WTC11 (cell line): ENCODE data around the gene PER3. TPM values are rescaled to one million over a fixed set of nuclear protein-coding genes. Genes with fewer than 3 reads are reported as not detected.

Experiments used
- ATAC-seq: fragments of 200-7000 bp; cut with Tn5 transposase; 2 replicates; pipeline ENCODE4 v1.10.0; 2021; ENCODE audit warnings: mild to moderate bottlenecking, moderate library complexity
- CTCF ChIA-PET: fragments of 300-600 bp; sonication (Branson Sonifier 250); formaldehyde crosslinking; loops from one replicate; lab custom pipeline; 2021; ENCODE audit warnings: antibody characterized with exemption; lab: Charles Lee
- POLR2A ChIA-PET: fragments of 350-600 bp; sonication (Branson Sonifier 250); formaldehyde crosslinking; loops from one replicate; lab custom pipeline; 2021; ENCODE audit warnings: antibody characterized with exemption; lab: Charles Lee
- DNase-seq: peaks from one replicate; pipeline ENCODE4 v3.0.0; 2021; ENCODE audit warnings: low spot score
- H3K27ac Mint-ChIP-seq: 2 replicates; pipeline ENCODE4 v1.8.0; 2021; ENCODE audit warnings: mixed read lengths
- H3K27me3 Mint-ChIP-seq: 2 replicates; pipeline ENCODE4 v1.8.0; 2021; ENCODE audit warnings: low read depth, mild to moderate bottlenecking, moderate library complexity, mixed read lengths
- H3K36me3 Mint-ChIP-seq: 2 replicates; pipeline ENCODE4 v1.8.0; 2021; ENCODE audit warnings: mixed read lengths
- H3K4me1 Mint-ChIP-seq: 2 replicates; pipeline ENCODE4 v1.8.0; 2022; ENCODE audit warnings: mixed read lengths
- H3K4me3 Mint-ChIP-seq: 2 replicates; pipeline ENCODE4 v1.8.0; 2021; ENCODE audit warnings: mild to moderate bottlenecking, moderate library complexity, mixed read lengths
- H3K9me3 Mint-ChIP-seq: 2 replicates; pipeline ENCODE4 v1.8.0; 2021; ENCODE audit warnings: mixed read lengths
- ATF6 ChIP-seq: sonication (generic); formaldehyde crosslinking; IDR thresholded peaks from 2 replicates; pipeline ENCODE4 v1.8.1; 2023; ENCODE audit warnings: mild to moderate bottlenecking, missing genetic modification reagents
- E2F1 ChIP-seq: sonication (generic); formaldehyde crosslinking; IDR thresholded peaks from 2 replicates; pipeline ENCODE4 v1.8.0; 2022; ENCODE audit warnings: mild to moderate bottlenecking, missing genetic modification reagents
- GABPB1 ChIP-seq: sonication (generic); formaldehyde crosslinking; IDR thresholded peaks from 2 replicates; pipeline ENCODE4 v1.8.1; 2023; ENCODE audit warnings: mild to moderate bottlenecking, missing genetic modification reagents
- MLX ChIP-seq: sonication (generic); formaldehyde crosslinking; IDR thresholded peaks from 2 replicates; pipeline ENCODE4 v1.8.1; 2023; ENCODE audit warnings: mild to moderate bottlenecking, missing genetic modification reagents, moderate library complexity
- NFATC4 ChIP-seq: fragments of 250-450 bp; sonication (Bioruptor Pico); IDR thresholded peaks from 2 replicates; pipeline ENCODE4 v1.9.0; 2021; ENCODE audit warnings: mild to moderate bottlenecking
- RELA ChIP-seq: sonication (generic); formaldehyde crosslinking; IDR thresholded peaks from 2 replicates; pipeline ENCODE4 v1.8.1; 2022; ENCODE audit warnings: missing genetic modification reagents, mild to moderate bottlenecking, borderline replicate concordance
- SMAD3 ChIP-seq: sonication (generic); formaldehyde crosslinking; IDR thresholded peaks from 2 replicates; pipeline ENCODE4 v1.8.0; 2022; ENCODE audit warnings: missing genetic modification reagents, mild to moderate bottlenecking, borderline replicate concordance
- SOX15 ChIP-seq: fragments of 250-450 bp; sonication (Bioruptor Pico); IDR thresholded peaks from 2 replicates; pipeline ENCODE4 v1.9.0; 2021; ENCODE audit warnings: mild to moderate bottlenecking
- TEAD1 ChIP-seq: sonication (generic); formaldehyde crosslinking; IDR thresholded peaks from 2 replicates; pipeline ENCODE4 v1.8.0; 2022; ENCODE audit warnings: mild to moderate bottlenecking, missing genetic modification reagents
- USF2 ChIP-seq: sonication (generic); formaldehyde crosslinking; IDR thresholded peaks from 2 replicates; pipeline ENCODE4 v1.8.1; 2023; ENCODE audit warnings: mild to moderate bottlenecking, missing genetic modification reagents, moderate library complexity
- ZNF425 ChIP-seq: fragments of 250-450 bp; sonication (Bioruptor Pico); conservative IDR thresholded peaks from 2 replicates; pipeline ENCODE4 v1.9.0; 2021; ENCODE audit warnings: mild to moderate bottlenecking
- ZNF532 ChIP-seq: fragments of 250-450 bp; sonication (Bioruptor Pico); IDR thresholded peaks from 2 replicates; pipeline ENCODE4 v1.9.0; 2021; ENCODE audit warnings: mild to moderate bottlenecking, borderline replicate concordance
- total RNA-seq: library from RNA; stranded (reverse); gene quantifications from 3 replicates; pipeline ENCODE4 v1.2.3, GENCODE V29; 2021

PER3 gene
- total RNA-seq, 1 experiment from 2014 or later = 8.5 TPM

GRCh38 chr1:7738044-7738443, 46.0 kb upstream of the PER3 start:
- TF ChIP-seq GABPB1 (CRISPR knock-in tag) (no peak), RELA (CRISPR knock-in tag) (no peak), ZNF425 (CRISPR knock-in tag) (no peak), NFATC4 (CRISPR knock-in tag) (no peak), ZNF532 (CRISPR knock-in tag) (no peak), MLX (CRISPR knock-in tag) (no peak)
- no peak overlapping the region for H3K27ac Mint-ChIP-seq
- no peaks in the 10 kb centered on the region for H3K4me1 Mint-ChIP-seq
- POLR2A ChIA-PET = no interaction called here
- H3K4me3 Mint-ChIP-seq = no peak overlapping the region
- peaks cover 9% of the 10 kb centered on the region for H3K9me3 Mint-ChIP-seq
- no peak for DNase-seq
- H3K27me3 Mint-ChIP-seq = no peaks in the 10 kb centered on the region
- CTCF ChIA-PET = interaction anchor here (1.5 kb wide), 1 partner anchor 69 kb away, joined by 3 read pairs; no protein-coding TSS in a partner anchor
- ATAC-seq = no peak
- peaks cover 36% of the 10 kb centered on the region for H3K36me3 Mint-ChIP-seq

- no peak for TF ChIP-seq ATF6 (CRISPR knock-in tag)
- no peak for TF ChIP-seq TEAD1 (CRISPR knock-in tag)
- TF ChIP-seq SMAD3 (CRISPR knock-in tag) = no peak
- TF ChIP-seq E2F1 (CRISPR knock-in tag) = no peak
- TF ChIP-seq USF2 (CRISPR knock-in tag) = no peak
- no peak for TF ChIP-seq SOX15
- DNase-seq (no peak), ATAC-seq (no peak)
- H3K27ac Mint-ChIP-seq = no peak overlapping the region
- no peaks in the 10 kb centered on the region for H3K4me1 Mint-ChIP-seq
- CTCF ChIA-PET = interaction anchor here (1.0 to 2.2 kb wide), 3 partner anchors 9 to 75 kb away, joined by 3 to 12 read pairs (median 11); no protein-coding TSS in a partner anchor
- H3K36me3 Mint-ChIP-seq = peaks cover 24% of the 10 kb centered on the region
- POLR2A ChIA-PET = interaction anchor here (0.7 kb wide), 1 partner anchor 21 kb away, joined by 3 read pairs; no protein-coding TSS in a partner anchor
- H3K9me3 Mint-ChIP-seq = peaks cover 9% of the 10 kb centered on the region
- no peak overlapping the region for H3K4me3 Mint-ChIP-seq
- H3K27me3 Mint-ChIP-seq = no peaks in the 10 kb centered on the region
These were observed 40.7 kb upstream of the PER3 start for GRCh38 chr1:7743346-7743745.
